Right lobe of liver (tissue), 4 donors: Measurements from ENCODE around the gene ANO6.

Experiments used
- POLR2A ChIP-seq: fragments of 450-650 bp; IDR thresholded peaks from one replicate; pipeline ENCODE4 v1.6.1; 2017; ENCODE audit warnings: antibody characterized with exemption, mild to moderate bottlenecking
- TF ChIP-seq, protein P1 (sequence below), 4 donors: fragments of 200-600 bp in 3 of 4; fragments of 450-650 bp in 1 of 4; IDR thresholded peaks; one replicate each; pipeline versions ENCODE4 v1.5.1 to v1.8.0; 2016 to 2022; ENCODE audit warnings: antibody characterized with exemption in 4 of 4, mild to moderate bottlenecking in 2 of 4
- donor health status: DM: no; HTN: no; CAD: no.
- donor health status: DM: no; HTN: no; CAD: no.
- donor health status: DM: no; HTN: yes; CAD: no.

DNA sequence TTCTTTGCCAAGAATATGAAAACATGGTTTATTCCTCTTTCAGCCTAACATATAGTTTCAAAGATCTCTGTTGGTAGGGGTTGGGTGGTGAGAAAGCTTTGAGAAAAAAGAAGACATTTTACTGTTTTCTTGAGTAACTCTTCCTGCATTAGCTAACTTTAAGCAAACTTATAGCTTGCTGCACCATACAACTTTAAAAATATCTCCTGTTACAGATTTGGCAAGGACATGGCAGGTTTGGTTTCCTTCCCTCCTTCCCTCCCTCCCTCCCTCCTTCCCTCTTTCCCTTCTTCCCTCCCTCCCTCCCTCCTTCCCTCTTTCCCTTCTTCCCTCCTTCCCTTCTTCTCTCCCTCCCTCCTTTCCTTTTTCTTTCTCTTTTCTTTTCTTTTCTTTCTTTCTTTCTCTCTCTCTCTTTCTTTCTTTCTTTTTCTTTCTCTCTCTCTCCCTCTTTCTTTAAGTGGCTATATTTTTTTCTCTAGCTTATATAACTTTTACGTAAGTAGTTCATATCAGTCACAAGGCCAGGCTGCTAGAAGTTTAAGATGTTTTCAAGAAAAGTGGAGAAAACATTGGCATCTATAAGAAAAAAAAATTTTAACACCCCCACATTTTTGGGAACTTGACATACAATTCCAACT lies 26.0 kb upstream of the ANO6 start:
- TF ChIP-seq, protein P1, sequence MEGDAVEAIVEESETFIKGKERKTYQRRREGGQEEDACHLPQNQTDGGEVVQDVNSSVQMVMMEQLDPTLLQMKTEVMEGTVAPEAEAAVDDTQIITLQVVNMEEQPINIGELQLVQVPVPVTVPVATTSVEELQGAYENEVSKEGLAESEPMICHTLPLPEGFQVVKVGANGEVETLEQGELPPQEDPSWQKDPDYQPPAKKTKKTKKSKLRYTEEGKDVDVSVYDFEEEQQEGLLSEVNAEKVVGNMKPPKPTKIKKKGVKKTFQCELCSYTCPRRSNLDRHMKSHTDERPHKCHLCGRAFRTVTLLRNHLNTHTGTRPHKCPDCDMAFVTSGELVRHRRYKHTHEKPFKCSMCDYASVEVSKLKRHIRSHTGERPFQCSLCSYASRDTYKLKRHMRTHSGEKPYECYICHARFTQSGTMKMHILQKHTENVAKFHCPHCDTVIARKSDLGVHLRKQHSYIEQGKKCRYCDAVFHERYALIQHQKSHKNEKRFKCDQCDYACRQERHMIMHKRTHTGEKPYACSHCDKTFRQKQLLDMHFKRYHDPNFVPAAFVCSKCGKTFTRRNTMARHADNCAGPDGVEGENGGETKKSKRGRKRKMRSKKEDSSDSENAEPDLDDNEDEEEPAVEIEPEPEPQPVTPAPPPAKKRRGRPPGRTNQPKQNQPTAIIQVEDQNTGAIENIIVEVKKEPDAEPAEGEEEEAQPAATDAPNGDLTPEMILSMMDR (IDR thresholded peaks at IDR 0.05), result no peak
- TF ChIP-seq POLR2A, result no peak
